Upper lobe of left lung (tissue), 4 donors: Measurements from ENCODE around the gene SGMS2.

Experiments
- POLR2A ChIP-seq, 4 donors: fragments of 450-650 bp; IDR thresholded peaks; one replicate each; pipeline ENCODE4 v1.5.1; 2016 to 2017; ENCODE audit warnings: antibody characterized with exemption in 4 of 4, mild to moderate bottlenecking in 2 of 4
- POLR2AphosphoS5 ChIP-seq, 2 donors: sonication (generic); formaldehyde crosslinking; IDR thresholded peaks; one replicate each; pipeline ENCODE4 v1.5.1; 2017; ENCODE audit warnings: antibody characterized with exemption in 2 of 2
- TF ChIP-seq, protein P1 (sequence below), 6 experiments: fragments of 450-650 bp in 4 of 6; fragments of 200-600 bp in 2 of 6; sonication (generic) in 2 of 6; IDR thresholded peaks; one replicate each; pipeline ENCODE4 v1.5.1; 2016 to 2019; ENCODE audit warnings: antibody characterized with exemption in 6 of 6

DNA sequence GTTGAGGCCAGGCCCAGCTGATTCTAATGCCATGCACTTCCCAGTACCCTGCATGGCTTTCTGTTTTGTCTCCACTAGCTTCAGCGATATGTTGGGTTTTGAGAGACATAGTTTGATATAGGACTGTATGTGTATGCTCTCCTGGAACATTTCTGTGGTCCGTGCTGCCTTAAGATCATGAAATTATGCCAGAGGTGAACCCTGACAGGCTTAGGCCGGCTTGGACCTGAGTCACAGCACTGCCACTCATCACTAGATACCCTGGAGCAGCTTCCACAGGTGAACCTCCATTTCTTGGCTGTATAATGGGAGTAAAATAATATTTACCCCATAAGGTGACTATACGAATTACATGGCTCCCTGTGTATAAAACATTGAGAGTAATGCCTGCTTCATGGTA, 6.4 kb downstream of the SGMS2 start:
- no peak for TF ChIP-seq POLR2AphosphoS5 (IDR thresholded peaks at IDR 0.05)
- TF ChIP-seq, protein P1, sequence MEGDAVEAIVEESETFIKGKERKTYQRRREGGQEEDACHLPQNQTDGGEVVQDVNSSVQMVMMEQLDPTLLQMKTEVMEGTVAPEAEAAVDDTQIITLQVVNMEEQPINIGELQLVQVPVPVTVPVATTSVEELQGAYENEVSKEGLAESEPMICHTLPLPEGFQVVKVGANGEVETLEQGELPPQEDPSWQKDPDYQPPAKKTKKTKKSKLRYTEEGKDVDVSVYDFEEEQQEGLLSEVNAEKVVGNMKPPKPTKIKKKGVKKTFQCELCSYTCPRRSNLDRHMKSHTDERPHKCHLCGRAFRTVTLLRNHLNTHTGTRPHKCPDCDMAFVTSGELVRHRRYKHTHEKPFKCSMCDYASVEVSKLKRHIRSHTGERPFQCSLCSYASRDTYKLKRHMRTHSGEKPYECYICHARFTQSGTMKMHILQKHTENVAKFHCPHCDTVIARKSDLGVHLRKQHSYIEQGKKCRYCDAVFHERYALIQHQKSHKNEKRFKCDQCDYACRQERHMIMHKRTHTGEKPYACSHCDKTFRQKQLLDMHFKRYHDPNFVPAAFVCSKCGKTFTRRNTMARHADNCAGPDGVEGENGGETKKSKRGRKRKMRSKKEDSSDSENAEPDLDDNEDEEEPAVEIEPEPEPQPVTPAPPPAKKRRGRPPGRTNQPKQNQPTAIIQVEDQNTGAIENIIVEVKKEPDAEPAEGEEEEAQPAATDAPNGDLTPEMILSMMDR (IDR thresholded peaks at IDR 0.05) = no peak
- no peak for TF ChIP-seq POLR2A (IDR thresholded peaks at IDR 0.05)
